GM19240 (cell line): ENCODE data around the gene RETREG1.

ENCODE experiments used
- DNase-seq: peaks from one replicate; pipeline ENCODE4 v3.0.0; 2011; ENCODE audit warnings: low spot score; ENCODE audit not compliant: insufficient read length

Gene RETREG1

DNA sequence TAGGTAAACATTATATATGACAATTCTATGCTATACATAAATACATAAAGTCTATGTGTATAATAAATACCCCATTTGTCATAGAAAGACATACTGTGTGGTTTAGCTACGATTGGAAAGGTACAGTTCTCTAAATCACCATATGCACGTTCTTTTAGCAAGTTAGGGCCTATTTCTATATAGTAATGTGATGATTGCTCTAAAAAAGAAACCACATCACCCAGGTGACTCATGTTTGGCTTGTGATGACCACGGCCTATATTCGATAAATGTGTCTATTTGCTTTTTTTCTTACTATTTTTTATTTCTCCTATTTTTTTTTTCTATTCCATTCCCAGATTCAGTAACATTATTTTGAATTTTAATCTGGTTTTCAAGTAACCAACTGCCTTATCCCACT, 34.7 kb downstream of the RETREG1 start:
- no peak for DNase-seq

GRCh38 chr5:16580382-16580781, 36.4 kb downstream of the RETREG1 start:
- no peak for DNase-seq

DNA sequence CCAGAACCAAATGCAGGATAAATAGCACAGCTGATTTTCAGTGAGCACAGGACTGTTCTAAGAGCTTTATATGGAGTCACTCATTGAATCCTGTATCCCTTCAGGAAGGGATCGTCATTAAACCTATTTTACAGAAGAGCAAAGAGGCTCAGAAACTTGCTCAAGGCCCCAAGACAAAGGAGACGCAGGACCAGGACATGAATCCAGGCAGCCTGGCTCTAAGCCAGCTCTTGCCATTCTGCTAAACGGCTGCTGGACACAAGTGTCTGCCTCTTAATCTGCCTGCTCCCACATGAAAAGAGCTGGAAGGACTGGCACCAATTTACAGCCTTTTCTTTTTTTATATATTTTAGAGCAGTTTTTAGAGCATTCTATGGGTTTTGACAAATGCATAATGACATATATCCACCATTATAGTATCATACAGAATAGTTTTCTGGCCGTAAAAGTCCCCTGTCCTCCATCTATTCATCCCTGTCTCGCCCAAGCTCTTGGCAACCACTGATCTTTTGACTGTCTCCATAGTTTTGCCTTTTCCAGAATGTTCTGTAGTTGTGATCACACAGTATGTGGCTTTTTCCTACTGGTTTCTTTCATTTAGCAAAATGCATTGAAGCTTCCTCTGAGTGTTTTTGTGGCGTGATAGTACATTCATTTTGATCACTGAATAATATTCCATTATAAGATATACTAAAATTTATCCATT, 37.5 kb downstream of the RETREG1 start:
- no peak for DNase-seq

DNA sequence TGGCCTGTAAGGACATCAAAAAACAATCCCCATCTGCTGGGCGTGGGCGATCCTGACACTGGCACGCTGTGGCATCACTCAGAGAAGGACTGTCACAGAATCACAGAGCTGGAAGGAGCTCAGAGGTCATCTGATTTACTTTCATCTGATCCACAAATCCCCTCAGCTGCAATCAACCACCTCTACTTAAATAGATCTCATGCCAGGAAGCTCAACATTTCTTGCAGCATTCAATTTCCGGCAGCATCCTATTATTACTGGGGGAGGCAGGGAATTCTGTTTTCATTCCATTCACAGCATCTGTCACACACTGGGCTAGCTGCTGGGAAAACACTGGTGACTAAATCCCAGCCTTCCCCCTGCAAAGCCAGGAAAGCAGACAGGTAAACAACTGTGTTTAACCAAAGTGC, 38.3 kb downstream of the RETREG1 start:
- no peak for DNase-seq

GRCh38 chr5:16577677-16578076, 39.1 kb downstream of the RETREG1 start:
- DNase-seq, result no peak

- DNase-seq, result no peak
Measured at GRCh38 chr5:16574789-16575721, 41.7 kb downstream of the RETREG1 start.

DNA sequence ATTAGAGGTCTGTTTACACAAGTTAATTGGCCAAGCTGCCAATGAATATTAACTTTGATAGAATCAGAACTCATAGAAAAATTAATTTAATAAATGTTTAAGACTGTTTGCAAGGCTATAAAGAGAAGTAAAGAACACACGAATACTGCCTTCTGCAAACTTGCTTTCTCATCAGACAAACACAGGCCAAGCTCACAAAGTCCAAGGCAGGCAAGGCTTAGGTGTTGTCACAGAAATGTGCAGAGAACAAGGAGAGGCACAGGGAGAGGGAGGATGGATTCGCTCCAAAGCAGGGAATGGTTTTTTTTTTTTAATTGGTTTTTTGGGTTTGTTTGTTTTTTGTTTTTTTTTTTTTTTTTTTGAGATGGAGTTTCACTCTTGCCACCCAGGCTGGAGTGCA, 43.4 kb downstream of the RETREG1 start:
- DNase-seq, result no peak

- no peak for DNase-seq
Measured at GRCh38 chr5:16572289-16573015, 44.3 kb downstream of the RETREG1 start.

DNA sequence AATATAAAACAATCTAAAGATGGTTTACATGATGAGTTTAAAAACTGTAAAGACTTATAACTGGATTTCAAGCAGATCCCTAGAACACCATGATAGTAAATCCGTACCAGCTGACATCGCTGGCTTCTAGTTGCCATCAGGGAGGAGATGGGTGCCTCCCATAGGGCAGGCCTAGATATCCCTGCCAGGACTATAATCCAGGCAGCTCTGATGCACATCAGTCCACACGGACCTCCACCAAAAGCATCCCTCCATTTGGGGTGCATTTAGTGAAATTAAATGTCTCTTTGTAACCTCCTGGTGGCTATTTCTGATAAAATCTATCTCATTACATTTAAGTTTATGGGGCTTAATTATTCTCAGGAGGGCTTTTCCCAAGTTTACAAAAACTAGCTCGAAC, 45.8 kb downstream of the RETREG1 start:
- DNase-seq, result no peak

GRCh38 chr5:16570121-16570815, 46.5 kb downstream of the RETREG1 start:
- DNase-seq, result no peak

- DNase-seq, result no peak
Measured at GRCh38 chr5:16568875-16569580, 47.8 kb downstream of the RETREG1 start.

- DNase-seq, result no peak
Measured at GRCh38 chr5:16567365-16567764, 49.4 kb downstream of the RETREG1 start.

DNA sequence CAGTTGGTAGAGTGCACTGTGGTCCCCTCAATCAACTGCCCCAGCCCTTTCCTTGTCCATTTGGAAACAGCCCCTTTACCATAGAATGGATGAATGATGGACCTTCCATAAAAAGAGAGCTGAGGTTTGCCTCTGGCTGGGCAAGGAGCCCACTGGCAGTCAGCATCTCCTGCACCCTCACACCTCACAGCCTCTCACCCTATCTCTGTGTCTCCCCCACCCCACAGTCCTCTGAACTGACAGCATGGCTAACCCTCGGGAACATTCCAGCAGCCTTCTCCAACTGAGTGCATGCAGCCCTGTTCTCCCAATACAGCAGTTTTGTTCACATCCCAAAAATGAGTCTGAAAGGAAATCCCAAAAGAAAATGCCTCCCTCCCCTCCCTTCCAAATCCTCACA, 51.7 kb downstream of the RETREG1 start:
- DNase-seq, result no peak

DNA sequence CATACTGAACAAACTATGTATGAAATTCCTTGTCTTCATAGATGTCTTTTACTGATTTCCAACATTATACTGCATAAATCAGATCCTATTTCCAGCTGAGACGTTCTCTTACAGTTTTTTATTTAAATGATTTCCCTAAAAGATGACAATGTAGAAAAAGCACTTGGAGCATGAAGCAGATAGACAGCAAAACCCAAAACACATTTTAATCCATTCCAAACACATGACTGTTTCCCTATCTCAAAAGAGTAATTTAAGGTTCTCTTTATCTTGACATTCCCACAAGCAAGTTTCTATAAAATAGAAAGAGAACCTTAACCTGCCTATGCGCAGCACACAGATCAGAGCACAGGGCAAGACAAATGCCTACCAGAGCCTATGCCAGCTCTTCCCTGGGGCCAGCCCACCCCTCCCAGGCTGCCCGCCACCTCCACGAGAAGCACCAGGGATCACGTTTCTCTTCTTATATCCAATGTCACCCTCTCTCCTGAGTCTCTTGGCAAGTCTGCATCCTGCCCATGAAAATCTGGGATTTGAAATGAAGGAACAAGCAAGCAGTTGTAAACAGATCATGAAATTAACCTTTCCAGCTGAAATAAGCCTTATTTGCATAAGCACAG, 52.4 kb downstream of the RETREG1 start:
- no peak for DNase-seq

- no peak for DNase-seq
Measured at GRCh38 chr5:16563686-16564085, 53.1 kb downstream of the RETREG1 start.

- no peak for DNase-seq
Measured at GRCh38 chr5:16561660-16562059, 55.1 kb downstream of the RETREG1 start.

GRCh38 chr5:16559702-16560101, 57.1 kb downstream of the RETREG1 start:
- DNase-seq, result no peak

- DNase-seq, result no peak
Measured at GRCh38 chr5:16558984-16559629, 57.7 kb downstream of the RETREG1 start.

DNA sequence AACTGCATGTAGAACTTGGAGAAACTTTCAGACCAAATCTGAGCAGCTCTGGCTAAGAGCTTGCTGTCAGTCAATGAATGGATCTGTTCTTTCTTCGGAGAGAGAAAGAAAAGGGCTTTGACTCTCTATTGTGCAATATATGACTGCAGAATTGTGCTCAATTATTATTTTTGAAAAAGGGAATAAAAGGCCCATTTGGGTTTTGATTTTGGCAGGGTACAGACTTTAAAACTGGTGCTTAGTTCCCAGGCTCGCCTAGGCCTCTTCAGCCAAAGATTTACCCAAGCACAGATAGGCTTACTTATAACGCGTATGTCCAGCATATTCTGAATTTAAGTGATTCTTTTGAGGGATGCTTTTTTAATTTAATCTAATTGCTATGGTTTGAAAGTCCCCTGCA, 59.3 kb downstream of the RETREG1 start:
- no peak for DNase-seq

- DNase-seq, result no peak
Measured at GRCh38 chr5:16554110-16554509, 62.7 kb downstream of the RETREG1 start.
